HepG2 (cell line): ENCODE data around the gene SUPV3L1.

Experiments
- EP300 ChIP-seq, 3 experiments: sonication (generic) in 1 of 3; formaldehyde crosslinking in 1 of 3; IDR thresholded peaks; 2 replicates each; pipeline versions ENCODE4 v1.5.1 to v1.6.1; 2011 to 2020; ENCODE audit warnings: low read depth in 2 of 3, low read length in 2 of 3, borderline replicate concordance in 1 of 3, improper control_type of control experiment in 1 of 3, mild to moderate bottlenecking in 1 of 3, missing genetic modification reagents in 1 of 3, moderate library complexity in 1 of 3
- HOXA7 ChIP-seq: sonication (generic); formaldehyde crosslinking; IDR thresholded peaks from 2 replicates; pipeline ENCODE4 v1.8.1; 2022; ENCODE audit warnings: mild to moderate bottlenecking, missing genetic modification reagents, moderate library complexity
- SP4 ChIP-seq: sonication (generic); formaldehyde crosslinking; IDR thresholded peaks from 2 replicates; pipeline ENCODE4 v1.8.1; 2023; ENCODE audit warnings: mild to moderate bottlenecking, missing genetic modification reagents
- ZNF543 ChIP-seq: sonication (generic); formaldehyde crosslinking; IDR thresholded peaks from 2 replicates; pipeline ENCODE4 v1.4.0; 2020; ENCODE audit warnings: mild to moderate bottlenecking, missing genetic modification reagents

- TF ChIP-seq SP4 (CRISPR knock-in tag) (no peak), HOXA7 (CRISPR knock-in tag) (no peak), EP300 (IDR thresholded peaks at IDR 0.05; ENCODE audit: low read depth in 2 of 2, low read length in 2 of 2) (no peak), EP300 (CRISPR knock-in tag; IDR thresholded peaks at IDR 0.05; ENCODE audit: borderline replicate concordance) (no peak), ZNF543 (CRISPR knock-in tag) (no peak)
These were observed 63.8 kb downstream of the SUPV3L1 start for GRCh38 chr10:69243817-69244216.
